HG03342 (cell line): ENCODE measurements around the gene TFCP2L1.
"Not testable (repeated sequence)": the region's sequence is repeated elsewhere in the genome, so short reads cannot be mapped to it uniquely, and the experiment has no call there.

ENCODE experiments used
- ATAC-seq: cut with Tn5 transposase; IDR thresholded peaks from one replicate; pipeline ENCODE4 v1.9.1; 2021; ENCODE audit warnings: mild to moderate bottlenecking, moderate library complexity; ENCODE audit not compliant: unreplicated experiment

Gene TFCP2L1

GRCh38 chr2:121273116-121273515 is 11.9 kb downstream of the TFCP2L1 start:
- ATAC-seq = no peak

- no peak for ATAC-seq
These were observed 12.4 kb downstream of the TFCP2L1 start for GRCh38 chr2:121272596-121272995.

GRCh38 chr2:121269436-121269835 is 15.6 kb downstream of the TFCP2L1 start:
- ATAC-seq = not testable (repeated sequence)

- ATAC-seq = no peak
These were observed 18.4 kb downstream of the TFCP2L1 start for GRCh38 chr2:121266543-121267106.

DNA sequence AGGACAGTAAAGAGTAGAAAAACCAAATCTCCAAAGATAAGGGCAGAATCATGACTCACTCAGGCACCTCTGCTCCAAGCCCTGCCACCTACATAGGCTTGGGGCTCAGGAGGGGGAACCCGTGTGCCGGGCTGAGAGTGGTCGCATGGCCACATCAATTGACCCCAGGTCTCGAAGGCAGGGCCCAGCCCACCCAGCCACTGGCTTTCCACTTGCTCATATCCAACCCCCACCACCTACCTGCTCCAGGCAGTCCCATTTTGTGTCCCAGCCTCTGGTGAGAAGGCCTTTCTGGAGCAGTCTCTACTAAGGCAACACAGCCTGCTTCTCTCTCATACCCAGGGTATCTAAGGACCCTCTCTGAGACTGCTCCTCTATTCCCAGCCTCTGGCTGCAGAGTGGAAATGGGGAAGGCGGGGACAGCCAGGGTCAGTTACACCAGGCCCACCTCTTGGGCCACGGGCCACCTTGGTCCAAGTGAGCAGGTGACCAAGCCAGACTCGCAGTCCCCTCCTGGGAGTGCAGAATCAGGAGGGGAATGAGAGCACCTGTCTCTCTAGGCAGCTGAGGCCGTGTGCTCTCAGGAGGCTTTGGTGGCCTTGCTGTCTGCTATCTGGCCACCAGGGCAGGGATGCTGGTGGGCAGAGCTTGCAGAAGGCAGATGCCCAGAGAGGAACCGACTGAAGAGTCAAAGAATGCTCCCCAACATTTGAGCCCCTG is 20.8 kb downstream of the TFCP2L1 start:
- ATAC-seq = no peak

DNA sequence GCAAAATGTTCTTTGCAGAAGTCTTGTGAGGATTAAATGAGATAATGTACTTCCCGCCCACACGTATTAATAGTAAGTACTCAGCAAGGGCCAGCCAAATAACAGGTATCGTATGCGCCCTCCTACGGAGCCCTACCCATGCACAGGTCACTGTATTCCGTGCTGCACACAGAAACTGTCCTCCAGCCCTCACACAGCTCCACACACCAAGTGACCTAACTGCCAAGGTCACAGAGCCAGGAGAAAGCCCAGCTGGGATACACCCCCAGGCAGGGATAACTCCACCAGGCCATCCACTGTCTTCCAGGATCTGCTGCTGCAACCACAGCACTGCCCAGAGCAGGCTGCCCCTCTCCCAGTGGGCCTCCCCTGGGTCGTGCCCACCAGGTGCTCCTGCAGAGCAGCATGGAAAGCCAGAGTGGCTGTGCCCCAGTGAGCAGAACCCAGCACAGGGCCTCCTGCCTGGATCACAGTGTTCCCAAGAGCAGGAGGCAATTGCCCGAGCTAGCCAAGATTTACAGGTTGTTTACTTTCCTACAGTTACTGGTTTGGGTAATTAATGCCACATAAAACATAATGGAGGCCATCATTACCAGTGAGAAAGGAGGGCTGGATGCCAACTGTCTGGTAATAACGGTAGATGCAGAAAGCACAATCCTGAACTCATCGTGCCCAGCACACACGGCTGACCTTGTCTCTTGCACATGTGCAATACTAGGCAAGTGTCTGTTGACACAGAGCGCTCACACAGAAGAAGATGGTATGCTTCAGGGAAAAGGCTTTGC is 24.4 kb downstream of the TFCP2L1 start:
- no peak for ATAC-seq

DNA sequence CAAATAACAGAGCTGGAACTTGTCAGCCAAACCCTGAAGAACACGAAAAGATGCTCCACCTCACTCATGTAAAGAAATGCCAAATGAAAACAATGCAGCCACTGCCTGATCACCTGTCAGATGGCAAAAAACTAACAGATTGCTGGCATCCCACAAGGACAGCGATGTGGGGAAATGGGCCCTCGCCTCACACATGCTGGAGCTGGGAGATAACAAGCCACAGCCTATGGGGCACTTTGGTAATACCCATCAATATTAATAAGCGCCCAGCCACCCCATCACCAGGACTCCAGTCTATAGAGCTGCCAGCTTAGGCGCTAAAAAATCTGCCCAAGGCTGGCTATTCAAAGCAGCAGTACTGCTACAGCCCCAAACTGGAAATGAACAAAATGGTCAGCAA is 27.0 kb downstream of the TFCP2L1 start:
- ATAC-seq = no peak

GRCh38 chr2:121257480-121257840 is 27.5 kb downstream of the TFCP2L1 start:
- no peak for ATAC-seq

DNA sequence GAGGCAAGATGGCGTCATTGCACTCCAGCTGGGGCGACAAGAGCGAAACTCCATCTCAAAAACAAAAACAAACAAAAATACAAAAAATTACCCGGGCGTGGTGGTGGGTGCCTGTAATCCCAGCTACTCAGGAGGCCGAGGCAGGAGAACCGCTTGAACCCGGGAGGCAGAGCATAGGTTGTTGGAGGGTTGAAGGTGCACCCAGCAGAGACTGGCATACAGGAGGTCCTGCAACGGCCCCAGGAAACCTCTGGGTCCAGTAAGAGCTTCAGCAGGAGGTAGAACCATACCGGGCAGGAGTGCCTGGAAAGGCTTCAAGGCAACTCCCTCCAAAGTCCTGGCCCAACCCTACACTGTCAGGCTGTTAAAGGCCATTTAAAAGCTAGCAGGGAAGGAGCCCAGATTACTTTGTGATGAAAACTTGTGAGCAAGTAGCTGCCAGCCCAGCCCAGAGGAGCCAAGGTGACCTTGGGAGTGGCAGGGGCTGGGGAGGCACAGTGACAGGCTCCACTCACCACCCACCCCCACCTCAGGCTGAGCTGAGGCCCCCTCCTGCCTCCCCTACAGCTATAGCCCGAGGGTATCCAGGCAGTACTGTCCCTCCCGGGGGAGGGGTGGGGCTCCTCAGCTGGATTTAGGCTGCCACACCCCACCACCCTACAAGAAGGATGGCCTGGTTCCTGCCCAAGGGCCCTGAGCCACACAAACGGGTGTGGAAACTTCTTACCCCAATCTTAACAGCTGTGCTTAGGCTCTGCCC is 28.1 kb downstream of the TFCP2L1 start:
- ATAC-seq = no peak

- ATAC-seq = no peak
These were observed 29.6 kb downstream of the TFCP2L1 start for GRCh38 chr2:121255358-121255757.

- no peak for ATAC-seq
These were observed 30.3 kb downstream of the TFCP2L1 start for GRCh38 chr2:121254748-121255147.

GRCh38 chr2:121253674-121254240 is 31.2 kb downstream of the TFCP2L1 start:
- ATAC-seq = no peak

- no peak for ATAC-seq
These were observed 31.9 kb downstream of the TFCP2L1 start for GRCh38 chr2:121253021-121253673.

GRCh38 chr2:121251497-121251896 is 33.5 kb downstream of the TFCP2L1 start:
- no peak for ATAC-seq

DNA sequence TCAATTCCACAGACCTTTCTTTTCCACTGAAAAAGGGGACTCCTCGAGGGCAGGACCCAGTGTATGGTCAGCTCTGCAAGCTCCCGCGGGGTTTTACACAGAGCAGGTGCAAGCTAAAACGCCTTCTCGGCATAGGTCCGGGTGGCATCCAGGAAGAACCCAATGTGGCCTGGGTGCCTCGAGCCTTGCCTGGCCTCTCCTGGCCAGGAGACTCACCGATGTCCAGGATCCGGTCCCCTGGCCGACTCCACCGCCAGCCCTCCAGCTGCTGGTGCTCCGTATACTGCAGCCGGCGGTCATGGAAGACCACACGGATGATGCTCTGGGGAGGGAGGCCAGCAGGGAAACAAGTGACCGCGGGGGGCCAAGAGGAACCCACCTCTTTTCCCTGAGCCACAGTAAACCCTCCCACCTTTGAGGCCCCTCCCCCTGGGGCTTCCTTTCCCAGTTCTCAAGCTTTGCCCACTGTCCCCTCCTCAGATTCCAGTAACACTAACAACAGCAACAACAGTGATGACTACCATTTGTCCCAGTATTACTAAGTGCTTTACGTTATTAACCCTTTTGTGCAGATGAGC is 36.1 kb downstream of the TFCP2L1 start:
- ATAC-seq = no peak

- no peak for ATAC-seq
These were observed 37.0 kb downstream of the TFCP2L1 start for GRCh38 chr2:121247971-121248370.

- ATAC-seq = no peak
These were observed 37.5 kb downstream of the TFCP2L1 start for GRCh38 chr2:121247534-121247933.

GRCh38 chr2:121246704-121247255 is 38.2 kb downstream of the TFCP2L1 start:
- no peak for ATAC-seq

DNA sequence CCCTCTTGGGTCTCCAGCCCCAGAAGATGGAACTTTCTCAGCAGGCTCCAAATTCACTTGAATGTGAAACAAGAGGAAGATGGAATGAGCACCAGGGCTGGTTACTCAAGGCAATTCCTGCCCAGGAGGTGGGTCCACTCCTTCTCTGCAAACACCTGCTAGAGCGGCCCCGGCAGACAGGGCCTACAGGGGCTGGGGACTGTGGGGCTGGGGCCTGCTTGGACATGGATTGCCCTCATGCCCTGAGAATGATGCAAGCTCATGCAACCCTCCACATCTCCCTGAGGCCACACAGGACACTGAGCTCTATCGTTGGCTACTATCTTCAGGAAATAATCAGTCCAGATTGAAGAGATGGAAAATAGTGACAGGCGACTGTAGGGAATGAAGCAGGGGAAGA is 39.1 kb downstream of the TFCP2L1 start:
- no peak for ATAC-seq
